H9 (cell line): ENCODE results near the gene ROR1. TPM values are rescaled to one million over a fixed set of nuclear protein-coding genes. Genes with fewer than 3 reads are reported as not detected.

Source experiments
- DNase-seq: peaks from one replicate; pipeline ENCODE4 v3.0.0-alpha.2; 2017
- H2AFZ ChIP-seq: one replicate; pipeline ENCODE4 v1.6.1; 2013; ENCODE audit warnings: mild to moderate bottlenecking, low read length, control low read depth, moderate library complexity
- H2AK5ac ChIP-seq: 2 replicates; pipeline ENCODE4 v1.6.1; 2013; ENCODE audit warnings: low read length, control low read depth, mixed read lengths; ENCODE audit not compliant: insufficient read length
- H2BK120ac ChIP-seq: one replicate; pipeline ENCODE4 v1.6.1; 2013; ENCODE audit warnings: low read depth, mild to moderate bottlenecking, low read length, control low read depth, inconsistent platforms; ENCODE audit not compliant: poor library complexity, severe bottlenecking
- H2BK12ac ChIP-seq: 2 replicates; pipeline ENCODE4 v1.6.1; 2013; ENCODE audit warnings: low read length, control low read depth, mixed read lengths, low read depth; ENCODE audit not compliant: insufficient read length
- H2BK15ac ChIP-seq: 2 replicates; pipeline ENCODE4 v1.6.1; 2013; ENCODE audit warnings: low read depth, low read length, control low read depth
- H2BK20ac ChIP-seq: one replicate; pipeline ENCODE4 v1.6.1; 2013; ENCODE audit warnings: low read depth, mild to moderate bottlenecking, low read length, control low read depth, inconsistent platforms; ENCODE audit not compliant: poor library complexity, severe bottlenecking
- H2BK5ac ChIP-seq: 2 replicates; pipeline ENCODE4 v1.6.1; 2013; ENCODE audit warnings: low read length, control low read depth, mixed read lengths; ENCODE audit not compliant: insufficient read length
- H3K14ac ChIP-seq: 2 replicates; pipeline ENCODE4 v1.6.1; 2013; ENCODE audit warnings: low read length, control low read depth; ENCODE audit not compliant: insufficient read depth
- H3K18ac ChIP-seq: 2 replicates; pipeline ENCODE4 v1.6.1; 2013; ENCODE audit warnings: low read depth, mild to moderate bottlenecking, mixed read lengths, low read length, control low read depth; ENCODE audit not compliant: insufficient read length
- H3K23ac ChIP-seq: 2 replicates; pipeline ENCODE4 v1.6.1; 2013; ENCODE audit warnings: low read length, control low read depth, mixed read lengths, low read depth; ENCODE audit not compliant: insufficient read length
- H3K23me2 ChIP-seq: 2 replicates; pipeline ENCODE4 v1.6.1; 2013; ENCODE audit warnings: low read depth, mild to moderate bottlenecking, mixed read lengths, low read length, control low read depth; ENCODE audit not compliant: insufficient read length, poor library complexity, severe bottlenecking
- H3K27ac ChIP-seq: 2 replicates; pipeline ENCODE4 v1.5.1; 2013; ENCODE audit warnings: low read length, control low read depth, mixed read lengths, low read depth; ENCODE audit not compliant: insufficient read length
- H3K27me3 ChIP-seq: 2 replicates; pipeline ENCODE4 v1.6.1; 2013; ENCODE audit warnings: low read length, control low read depth, inconsistent platforms; ENCODE audit not compliant: insufficient read depth
- H3K4ac ChIP-seq: 2 replicates; pipeline ENCODE4 v1.6.1; 2013; ENCODE audit warnings: low read depth, mild to moderate bottlenecking, control low read depth, inconsistent platforms, low read length, moderate library complexity
- H3K4me1 ChIP-seq: 2 replicates; pipeline ENCODE4 v1.6.1; 2013; ENCODE audit warnings: low read length, control low read depth, inconsistent platforms; ENCODE audit not compliant: insufficient read depth
- H3K4me2 ChIP-seq: 2 replicates; pipeline ENCODE4 v1.6.1; 2013; ENCODE audit warnings: low read length, control low read depth, mixed read lengths; ENCODE audit not compliant: insufficient read length, insufficient read depth
- H3K56ac ChIP-seq: 2 replicates; pipeline ENCODE4 v1.6.1; 2013; ENCODE audit warnings: low read depth, mild to moderate bottlenecking, mixed read lengths, low read length, control low read depth; ENCODE audit not compliant: insufficient read length
- H3K79me1 ChIP-seq: 2 replicates; pipeline ENCODE4 v1.6.1; 2013; ENCODE audit warnings: low read depth, mild to moderate bottlenecking, moderate library complexity, low read length, control low read depth, inconsistent platforms; ENCODE audit not compliant: insufficient read depth, poor library complexity, severe bottlenecking
- H3K79me2 ChIP-seq: 2 replicates; pipeline ENCODE4 v1.6.1; 2013; ENCODE audit warnings: low read length, control low read depth, inconsistent platforms; ENCODE audit not compliant: insufficient read depth
- H3K9ac ChIP-seq: 2 replicates; pipeline ENCODE4 v1.6.1; 2013; ENCODE audit warnings: low read length, control low read depth, mixed read lengths; ENCODE audit not compliant: insufficient read length; ENCODE audit errors: extremely low read depth
- H3K9me3 ChIP-seq: one replicate; pipeline ENCODE4 v1.6.1; 2013; ENCODE audit warnings: low read depth, low read length, inconsistent platforms; ENCODE audit not compliant: control insufficient read depth
- H3T11ph ChIP-seq: one replicate; pipeline ENCODE4 v1.6.1; 2013; ENCODE audit warnings: mild to moderate bottlenecking, low read length, control low read depth, inconsistent platforms
- H4K20me1 ChIP-seq: one replicate; pipeline ENCODE4 v1.6.1; 2013; ENCODE audit not compliant: control insufficient read depth, insufficient read length, insufficient read depth
- H4K5ac ChIP-seq: 2 replicates; pipeline ENCODE4 v1.6.1; 2013; ENCODE audit warnings: low read depth, mild to moderate bottlenecking, mixed read lengths, low read length, control low read depth; ENCODE audit not compliant: insufficient read length
- H4K8ac ChIP-seq: replicated peaks from 2 replicates; pipeline ENCODE4 v1.6.1; 2013; ENCODE audit warnings: low read length, control low read depth, mixed read lengths, low read depth; ENCODE audit not compliant: insufficient read length
- H4K91ac ChIP-seq: 2 replicates; pipeline ENCODE4 v1.6.1; 2013; ENCODE audit warnings: low read depth, mild to moderate bottlenecking, moderate library complexity, mixed read lengths, low read length, control low read depth; ENCODE audit not compliant: insufficient read length
- H3K27ac Mint-ChIP-seq, 3 experiments: 2 replicates in 2 of 3; 3 replicates in 1 of 3; pipeline ENCODE4 v1.8.0; 2020 to 2021; ENCODE audit warnings: mixed read lengths in 3 of 3, mild to moderate bottlenecking in 1 of 3, moderate library complexity in 1 of 3
- H3K27me3 Mint-ChIP-seq: 2 replicates; pipeline ENCODE4 v1.8.0; 2021; ENCODE audit warnings: low read depth, mild to moderate bottlenecking, moderate library complexity, mixed read lengths
- H3K36me3 Mint-ChIP-seq, 3 experiments: 2 replicates in 2 of 3; 3 replicates in 1 of 3; pipeline ENCODE4 v1.8.0; 2020 to 2021; ENCODE audit warnings: low read depth in 3 of 3, mixed read lengths in 3 of 3; ENCODE audit not compliant: insufficient read depth in 1 of 3
- H3K4me1 Mint-ChIP-seq, 2 experiments: 2 replicates each; pipeline ENCODE4 v1.8.0; 2020; ENCODE audit warnings: mixed read lengths in 2 of 2
- H3K4me3 Mint-ChIP-seq, 2 experiments: 2 replicates in 1 of 2; 3 replicates in 1 of 2; pipeline ENCODE4 v1.8.0; 2020 to 2021; ENCODE audit warnings: mild to moderate bottlenecking in 2 of 2, mixed read lengths in 2 of 2, moderate library complexity in 1 of 2
- H3K9me3 Mint-ChIP-seq, 2 experiments: 2 replicates in 1 of 2; 3 replicates in 1 of 2; pipeline ENCODE4 v1.8.0; 2020; ENCODE audit warnings: mild to moderate bottlenecking in 2 of 2, mixed read lengths in 2 of 2, moderate library complexity in 1 of 2
- WGBS: extraction: QIAGEN DNeasy Blood & Tissue Kit; methylation state at CpG from one replicate; pipeline ENCODE4 v1.1.7; 2013; ENCODE audit warnings: missing lambda C conversion rate, low lambda C conversion rate, mixed read lengths; ENCODE audit not compliant: insufficient read length; ENCODE audit errors: extremely low coverage; 5-methylcytosine and 5-hydroxymethylcytosine counted together
- total RNA-seq: library from RNA; stranded (reverse); gene quantifications from 2 replicates; pipeline ENCODE4 v1.2.1, GENCODE V29; 2021
- TF ChIP-seq, protein P1 (sequence below): fragments of 200-600 bp; sonication (generic); conservative IDR thresholded peaks from 3 replicates; pipeline ENCODE4 v1.8.0; 2021; ENCODE audit warnings: antibody characterized with exemption, mild to moderate bottlenecking

ROR1 gene
- total RNA-seq, 1 experiment from 2014 or later, result 75.9 TPM

DNA sequence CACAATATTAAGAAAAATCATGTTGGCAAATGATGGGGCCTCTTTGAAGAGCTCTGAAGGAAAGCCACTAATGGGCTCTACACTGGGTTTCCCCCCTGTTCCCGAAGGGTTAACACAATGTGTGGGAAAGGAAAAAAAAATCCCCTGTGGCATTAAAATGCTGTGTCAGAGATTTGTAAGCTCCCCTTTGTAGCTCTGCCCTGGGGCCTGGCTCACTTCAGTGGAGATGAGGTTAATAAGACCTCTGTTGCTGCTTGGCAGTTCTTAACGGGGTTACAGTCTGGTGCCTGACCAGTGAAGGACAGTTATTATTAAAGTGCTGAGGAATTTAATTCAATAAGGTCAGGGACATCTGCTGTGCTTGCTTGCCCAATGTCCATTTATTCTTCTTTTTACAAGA, 299.9 kb downstream of the ROR1 start:
- H4K8ac ChIP-seq, result no peak overlapping the region
- no peak overlapping the region for H3K14ac ChIP-seq
- H3K27me3 Mint-ChIP-seq, result no peaks in the 10 kb centered on the region
- H2BK120ac ChIP-seq, result no peak overlapping the region
- no peaks in the 10 kb centered on the region for H3K23me2 ChIP-seq
- H3K79me1 ChIP-seq, result no peaks in the 10 kb centered on the region
- no peak overlapping the region for H3K56ac ChIP-seq
- H3K79me2 ChIP-seq, result no peaks in the 10 kb centered on the region
- H3T11ph ChIP-seq, result no peak overlapping the region
- H2BK20ac ChIP-seq, result no peak overlapping the region
- no peak overlapping the region for H2BK12ac ChIP-seq
- DNase-seq, result no peak
- H4K5ac ChIP-seq, result no peak overlapping the region
- WGBS, result no CpG with 5 or more reads among the region's 2 CpGs
- no peak overlapping the region for H2AK5ac ChIP-seq
- H3K4ac ChIP-seq, result no peak overlapping the region
- no peaks in the 10 kb centered on the region for H3K27me3 ChIP-seq
- H3K27ac Mint-ChIP-seq, result no peak overlapping the region
- no peak overlapping the region for H3K9ac ChIP-seq
- no peaks in the 10 kb centered on the region for H3K9me3 Mint-ChIP-seq
- no peak overlapping the region for H2BK15ac ChIP-seq
- no peak overlapping the region for H3K23ac ChIP-seq
- peaks cover 46 to 62% of the 10 kb centered on the region in 2 experiments for H3K4me1 Mint-ChIP-seq
- peaks cover 15% of the 10 kb centered on the region for H3K4me1 ChIP-seq
- no peak overlapping the region for H3K27ac ChIP-seq
- no peak overlapping the region for H3K18ac ChIP-seq
- TF ChIP-seq, protein P1, sequence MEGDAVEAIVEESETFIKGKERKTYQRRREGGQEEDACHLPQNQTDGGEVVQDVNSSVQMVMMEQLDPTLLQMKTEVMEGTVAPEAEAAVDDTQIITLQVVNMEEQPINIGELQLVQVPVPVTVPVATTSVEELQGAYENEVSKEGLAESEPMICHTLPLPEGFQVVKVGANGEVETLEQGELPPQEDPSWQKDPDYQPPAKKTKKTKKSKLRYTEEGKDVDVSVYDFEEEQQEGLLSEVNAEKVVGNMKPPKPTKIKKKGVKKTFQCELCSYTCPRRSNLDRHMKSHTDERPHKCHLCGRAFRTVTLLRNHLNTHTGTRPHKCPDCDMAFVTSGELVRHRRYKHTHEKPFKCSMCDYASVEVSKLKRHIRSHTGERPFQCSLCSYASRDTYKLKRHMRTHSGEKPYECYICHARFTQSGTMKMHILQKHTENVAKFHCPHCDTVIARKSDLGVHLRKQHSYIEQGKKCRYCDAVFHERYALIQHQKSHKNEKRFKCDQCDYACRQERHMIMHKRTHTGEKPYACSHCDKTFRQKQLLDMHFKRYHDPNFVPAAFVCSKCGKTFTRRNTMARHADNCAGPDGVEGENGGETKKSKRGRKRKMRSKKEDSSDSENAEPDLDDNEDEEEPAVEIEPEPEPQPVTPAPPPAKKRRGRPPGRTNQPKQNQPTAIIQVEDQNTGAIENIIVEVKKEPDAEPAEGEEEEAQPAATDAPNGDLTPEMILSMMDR, result no peak
- H3K9me3 ChIP-seq, result no peaks in the 10 kb centered on the region
- no peak overlapping the region for H3K4me3 Mint-ChIP-seq
- H3K4me2 ChIP-seq, result no peak overlapping the region
- H3K36me3 Mint-ChIP-seq, result no peaks in the 10 kb centered on the region
- H4K20me1 ChIP-seq, result no peaks in the 10 kb centered on the region
- no peak overlapping the region for H2AFZ ChIP-seq
- no peak overlapping the region for H4K91ac ChIP-seq
- H2BK5ac ChIP-seq, result no peak overlapping the region
